Activated T-helper 2 cell treated with anti-CD3 and anti-CD28 coated beads, Interferon-gamma antibody, Interleukin-2, Interleukin-4, amounts not matched to agents 10 μg/mL and 5 μg/mL and 100 μg/mL, durations not matched to agents 14 hours and 24 hours and 36 hours (primary cell): ENCODE measurements around the gene QRICH2. TPM values are rescaled to one million over a fixed set of nuclear protein-coding genes. Genes with fewer than 3 reads are reported as not detected.

ENCODE experiments used
- DNase-seq: peaks from one replicate; pipeline ENCODE4 v3.0.0; 2021; ENCODE audit warnings: low spot score
- H3K27ac Mint-ChIP-seq: one replicate; pipeline ENCODE4 v1.8.0; 2021; ENCODE audit warnings: mixed read lengths
- H3K27me3 Mint-ChIP-seq: one replicate; pipeline ENCODE4 v1.8.0; 2021; ENCODE audit warnings: low read depth, mixed read lengths
- H3K36me3 Mint-ChIP-seq: one replicate; pipeline ENCODE4 v1.8.0; 2021; ENCODE audit warnings: low read depth, mixed read lengths
- H3K4me1 Mint-ChIP-seq: one replicate; pipeline ENCODE4 v1.8.0; 2021; ENCODE audit warnings: low read depth, mixed read lengths
- H3K4me3 Mint-ChIP-seq: one replicate; pipeline ENCODE4 v1.8.0; 2021; ENCODE audit warnings: low read depth, mild to moderate bottlenecking, moderate library complexity, mixed read lengths
- H3K9me3 Mint-ChIP-seq: one replicate; pipeline ENCODE4 v1.8.0; 2021; ENCODE audit warnings: mixed read lengths
- intact Hi-C: fragments of 100-400 bp; cut with micrococcal nuclease; formaldehyde crosslinking; loops from one replicate; pipeline ENCODE4 v1.15.1; 2023
- total RNA-seq: library from RNA; stranded (reverse); gene quantifications from 2 replicates; pipeline ENCODE4 v1.2.3, GENCODE V29; 2022

QRICH2 gene
- total RNA-seq, 1 donor from 2014 or later = 1.7 TPM

GRCh38 chr17:76341301-76341700 lies 33.2 kb upstream of the QRICH2 start:
- H3K36me3 Mint-ChIP-seq = peaks cover 31% of the 10 kb centered on the region
- H3K4me3 Mint-ChIP-seq = no peak overlapping the region
- no peaks in the 10 kb centered on the region for H3K27me3 Mint-ChIP-seq
- intact Hi-C loops = no loop called here
- DNase-seq = no peak
- H3K27ac Mint-ChIP-seq = no peak overlapping the region
- peaks cover 5% of the 10 kb centered on the region for H3K4me1 Mint-ChIP-seq
- no peaks in the 10 kb centered on the region for H3K9me3 Mint-ChIP-seq

GRCh38 chr17:76337413-76337777 lies 29.3 kb upstream of the QRICH2 start:
- no peaks in the 10 kb centered on the region for H3K27me3 Mint-ChIP-seq
- H3K27ac Mint-ChIP-seq = no peak overlapping the region
- H3K36me3 Mint-ChIP-seq = peaks cover 20% of the 10 kb centered on the region
- no peak overlapping the region for H3K4me3 Mint-ChIP-seq
- H3K4me1 Mint-ChIP-seq = peaks cover 5% of the 10 kb centered on the region
- DNase-seq = no peak
- intact Hi-C loops = no loop called here
- no peaks in the 10 kb centered on the region for H3K9me3 Mint-ChIP-seq

GRCh38 chr17:76336756-76337412 lies 28.8 kb upstream of the QRICH2 start:
- H3K27me3 Mint-ChIP-seq = no peaks in the 10 kb centered on the region
- no peak overlapping the region for H3K27ac Mint-ChIP-seq
- H3K9me3 Mint-ChIP-seq = no peaks in the 10 kb centered on the region
- no peak for DNase-seq
- H3K4me1 Mint-ChIP-seq = peaks cover 3% of the 10 kb centered on the region
- H3K36me3 Mint-ChIP-seq = peaks cover 15% of the 10 kb centered on the region
- intact Hi-C loops = no loop called here
- H3K4me3 Mint-ChIP-seq = no peak overlapping the region

GRCh38 chr17:76335716-76336381 lies 27.8 kb upstream of the QRICH2 start:
- peaks cover 9% of the 10 kb centered on the region for H3K36me3 Mint-ChIP-seq
- peaks cover 3% of the 10 kb centered on the region for H3K4me1 Mint-ChIP-seq
- no peaks in the 10 kb centered on the region for H3K9me3 Mint-ChIP-seq
- no peak for DNase-seq
- no peaks in the 10 kb centered on the region for H3K27me3 Mint-ChIP-seq
- no peak overlapping the region for H3K4me3 Mint-ChIP-seq
- intact Hi-C loops = no loop called here
- no peak overlapping the region for H3K27ac Mint-ChIP-seq

- Mint-ChIP-seq H3K27ac (no peak overlapping the region), H3K4me3 (no peak overlapping the region), H3K27me3 (no peaks in the 10 kb centered on the region), H3K4me1 (peaks cover 3% of the 10 kb centered on the region), H3K36me3 (peaks cover 13% of the 10 kb centered on the region), H3K9me3 (no peaks in the 10 kb centered on the region)
- intact Hi-C loops = no loop called here
- no peak for DNase-seq
Observed at GRCh38 chr17:76333673-76334505, 25.8 kb upstream of the QRICH2 start.

GRCh38 chr17:76331083-76331482 lies 23.0 kb upstream of the QRICH2 start:
- Mint-ChIP-seq H3K4me1 (peaks cover 1% of the 10 kb centered on the region), H3K36me3 (peaks cover 31% of the 10 kb centered on the region), H3K9me3 (no peaks in the 10 kb centered on the region), H3K27ac (no peak overlapping the region), H3K27me3 (no peaks in the 10 kb centered on the region), H3K4me3 (no peak overlapping the region)
- DNase-seq = no peak
- intact Hi-C loops = no loop called here

- no peaks in the 10 kb centered on the region for H3K9me3 Mint-ChIP-seq
- peaks cover 34% of the 10 kb centered on the region for H3K36me3 Mint-ChIP-seq
- H3K27ac Mint-ChIP-seq = no peak overlapping the region
- intact Hi-C loops = no loop called here
- DNase-seq = no peak
- H3K27me3 Mint-ChIP-seq = no peaks in the 10 kb centered on the region
- H3K4me3 Mint-ChIP-seq = no peak overlapping the region
- H3K4me1 Mint-ChIP-seq = peaks cover 1% of the 10 kb centered on the region
Observed at GRCh38 chr17:76329664-76330063, 21.6 kb upstream of the QRICH2 start.

- Mint-ChIP-seq H3K4me1 (peaks cover 1% of the 10 kb centered on the region), H3K27me3 (no peaks in the 10 kb centered on the region), H3K36me3 (peaks cover 45% of the 10 kb centered on the region), H3K9me3 (no peaks in the 10 kb centered on the region), H3K4me3 (no peak overlapping the region), H3K27ac (no peak overlapping the region)
- intact Hi-C loops = no loop called here
- no peak for DNase-seq
Observed at GRCh38 chr17:76327696-76328095, 19.6 kb upstream of the QRICH2 start.

GRCh38 chr17:76326306-76326705 lies 18.2 kb upstream of the QRICH2 start:
- Mint-ChIP-seq H3K9me3 (no peaks in the 10 kb centered on the region), H3K4me3 (no peak overlapping the region), H3K36me3 (peaks cover 47% of the 10 kb centered on the region), H3K27ac (no peak overlapping the region), H3K27me3 (no peaks in the 10 kb centered on the region), H3K4me1 (peaks cover 1% of the 10 kb centered on the region)
- no peak for DNase-seq
- intact Hi-C loops = no loop called here

GRCh38 chr17:76318586-76318985 lies 10.5 kb upstream of the QRICH2 start:
- intact Hi-C loops = no loop called here
- no peak for DNase-seq
- peaks cover 29% of the 10 kb centered on the region for H3K36me3 Mint-ChIP-seq
- no peaks in the 10 kb centered on the region for H3K9me3 Mint-ChIP-seq
- no peak overlapping the region for H3K4me3 Mint-ChIP-seq
- H3K4me1 Mint-ChIP-seq = peaks cover 12% of the 10 kb centered on the region
- no peaks in the 10 kb centered on the region for H3K27me3 Mint-ChIP-seq
- H3K27ac Mint-ChIP-seq = no peak overlapping the region

GRCh38 chr17:76317535-76317934 lies 9.5 kb upstream of the QRICH2 start:
- no peak overlapping the region for H3K4me3 Mint-ChIP-seq
- H3K27ac Mint-ChIP-seq = no peak overlapping the region
- no peaks in the 10 kb centered on the region for H3K9me3 Mint-ChIP-seq
- H3K27me3 Mint-ChIP-seq = no peaks in the 10 kb centered on the region
- H3K4me1 Mint-ChIP-seq = peaks cover 18% of the 10 kb centered on the region
- intact Hi-C loops = no loop called here
- H3K36me3 Mint-ChIP-seq = peaks cover 35% of the 10 kb centered on the region
- DNase-seq = no peak

GRCh38 chr17:76314392-76315227 lies 6.5 kb upstream of the QRICH2 start:
- Mint-ChIP-seq H3K9me3 (no peaks in the 10 kb centered on the region), H3K27ac (no peak overlapping the region)
- intact Hi-C loops = no loop called here

More at GRCh38 chr17:76314392-76315227, 6.5 kb upstream of the QRICH2 start:
- Mint-ChIP-seq H3K4me1 (peaks cover 18% of the 10 kb centered on the region), H3K4me3 (no peak overlapping the region), H3K27me3 (no peaks in the 10 kb centered on the region), H3K36me3 (peaks cover 37% of the 10 kb centered on the region)
- DNase-seq = no peak
